GM12874 (cell line): ENCODE data around the gene TCF4.

Experiments
- CTCF ChIP-seq: IDR thresholded peaks from 2 replicates; pipeline ENCODE4 v1.5.1; 2011; ENCODE audit warnings: low read depth, mild to moderate bottlenecking, control low read depth, low read length, moderate library complexity; ENCODE audit not compliant: insufficient read depth

The TCF4 gene

DNA sequence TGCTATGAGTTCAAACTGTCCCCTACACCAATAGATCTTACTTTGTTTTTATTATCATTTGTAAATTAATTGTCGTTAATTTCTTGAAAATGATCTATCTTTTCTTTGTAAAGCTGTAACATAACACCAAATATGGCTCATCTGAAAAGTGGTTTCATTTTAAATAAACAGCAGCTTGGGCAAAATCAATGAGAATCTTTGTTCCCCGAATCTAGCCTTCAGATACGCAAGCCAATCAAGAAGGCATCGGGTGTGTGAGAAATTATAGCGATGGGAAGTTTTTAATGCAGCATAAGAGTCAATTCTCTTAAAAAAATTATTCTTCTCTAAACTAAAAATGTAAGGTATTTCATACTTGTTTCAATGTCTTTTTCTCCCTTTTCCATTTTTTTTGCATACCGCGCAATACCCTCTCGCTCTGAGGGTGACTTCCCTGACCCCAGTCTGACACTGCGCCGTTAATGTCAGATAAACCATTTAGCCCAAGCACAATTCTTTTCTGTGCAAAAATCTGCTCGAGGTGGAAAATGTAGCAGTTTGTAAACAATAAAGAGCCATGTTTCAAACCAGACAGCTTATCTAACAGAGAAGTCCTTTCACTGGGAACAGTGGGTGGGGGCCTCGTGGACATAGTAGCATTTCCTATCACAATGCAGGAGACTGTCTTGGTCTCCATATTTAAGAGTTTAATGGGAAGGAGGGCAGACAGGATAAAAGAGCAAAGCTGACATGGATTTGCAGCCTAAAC is 129.4 kb downstream of the TCF4 start:
- TF ChIP-seq CTCF, result no peak

DNA sequence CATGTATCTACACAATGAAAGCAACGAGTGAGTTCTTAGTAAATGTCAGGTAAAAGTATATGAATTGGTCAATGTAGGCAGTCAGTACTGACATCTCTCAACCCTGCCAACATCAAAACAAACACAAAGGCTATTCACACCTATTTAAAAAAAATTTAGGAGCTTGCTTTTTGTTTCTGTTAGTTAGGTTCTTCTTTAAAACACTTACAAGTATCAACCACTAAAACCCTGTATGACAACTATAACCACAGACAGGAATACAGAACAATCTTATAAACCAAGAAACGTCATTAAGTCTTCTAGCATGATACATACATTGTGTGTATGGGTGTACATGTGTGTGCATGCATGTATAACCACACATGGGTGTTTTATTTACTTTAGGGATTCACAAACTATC is 131.0 kb downstream of the TCF4 start:
- no peak for TF ChIP-seq CTCF

DNA sequence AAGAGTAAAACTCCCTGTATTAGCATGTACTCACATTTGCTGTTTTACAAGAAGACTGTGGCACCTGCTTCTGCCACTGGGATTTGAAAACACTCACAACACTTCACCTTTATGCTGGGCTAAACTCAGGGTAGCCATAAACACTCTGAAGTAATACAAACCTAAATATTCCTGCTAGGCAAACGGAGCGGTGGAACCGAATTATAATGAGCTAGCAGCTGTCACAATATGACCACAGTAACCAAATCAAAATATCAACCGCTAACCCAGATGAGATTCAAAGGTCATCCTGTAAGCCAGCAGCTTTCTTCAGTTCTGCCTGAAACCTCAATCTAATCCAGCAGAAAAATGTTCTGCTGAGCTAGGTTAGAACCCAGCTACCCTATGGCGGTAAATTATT is 132.1 kb downstream of the TCF4 start:
- TF ChIP-seq CTCF, result no peak

DNA sequence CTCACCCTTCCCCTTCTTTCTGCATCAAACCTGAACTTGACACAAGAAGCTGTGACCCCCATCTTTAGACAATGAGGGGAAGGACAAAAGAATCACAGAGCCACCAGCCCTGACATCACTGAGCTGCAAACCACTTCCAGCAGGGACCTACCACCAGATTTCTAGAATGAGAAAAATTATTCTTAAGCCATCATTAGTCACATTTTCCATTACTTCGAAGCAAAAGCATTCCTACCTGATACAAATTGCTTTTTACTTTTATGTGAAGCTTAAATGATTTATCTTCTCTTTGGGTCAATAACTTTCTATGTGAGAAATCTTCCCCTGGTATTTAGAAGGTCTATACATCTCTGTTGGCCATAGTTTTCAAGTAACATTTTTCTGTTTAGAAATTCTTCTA is 134.8 kb downstream of the TCF4 start:
- TF ChIP-seq CTCF, result no peak

GRCh38 chr18:55452123-55452611 is 135.8 kb downstream of the TCF4 start:
- no peak for TF ChIP-seq CTCF

GRCh38 chr18:55449412-55450140 is 138.4 kb downstream of the TCF4 start:
- no peak for TF ChIP-seq CTCF

- TF ChIP-seq CTCF, result no peak
Observed at GRCh38 chr18:55448420-55448819, 139.6 kb downstream of the TCF4 start.
